Amniotic epithelial cell (primary cell): ENCODE data around the gene ADD1.

Experiments
- DNase-seq: peaks from one replicate; pipeline ENCODE4 v3.0.0-alpha.2; 2010; ENCODE audit warnings: low read depth

Gene ADD1

DNA sequence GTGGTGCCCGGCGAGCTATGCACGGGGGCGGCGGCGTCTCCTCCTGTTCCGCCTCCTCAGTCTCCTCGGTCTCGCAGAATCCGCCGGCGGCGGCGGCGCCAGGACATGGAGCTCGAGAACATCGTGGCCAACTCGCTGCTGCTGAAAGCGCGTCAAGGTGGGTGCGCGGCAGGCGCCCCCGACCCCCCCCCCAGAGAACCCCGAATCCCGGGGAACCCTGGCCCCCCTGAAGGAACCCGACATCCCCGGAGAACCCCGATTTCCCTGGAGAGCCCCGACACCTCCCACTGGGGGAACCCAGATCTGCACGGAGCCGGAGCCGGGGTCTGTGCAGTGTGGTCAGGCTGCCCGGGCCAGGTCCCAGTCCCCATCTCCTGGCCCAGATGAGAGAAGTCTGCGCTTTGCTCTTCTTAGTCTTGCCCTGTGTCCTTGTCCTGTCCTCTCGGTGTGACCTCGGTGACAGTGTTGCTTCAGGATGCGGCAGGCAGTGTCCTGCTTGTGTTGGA, 120.4 kb downstream of the ADD1 start:
- peak; percentile 43 for DNase-seq

DNA sequence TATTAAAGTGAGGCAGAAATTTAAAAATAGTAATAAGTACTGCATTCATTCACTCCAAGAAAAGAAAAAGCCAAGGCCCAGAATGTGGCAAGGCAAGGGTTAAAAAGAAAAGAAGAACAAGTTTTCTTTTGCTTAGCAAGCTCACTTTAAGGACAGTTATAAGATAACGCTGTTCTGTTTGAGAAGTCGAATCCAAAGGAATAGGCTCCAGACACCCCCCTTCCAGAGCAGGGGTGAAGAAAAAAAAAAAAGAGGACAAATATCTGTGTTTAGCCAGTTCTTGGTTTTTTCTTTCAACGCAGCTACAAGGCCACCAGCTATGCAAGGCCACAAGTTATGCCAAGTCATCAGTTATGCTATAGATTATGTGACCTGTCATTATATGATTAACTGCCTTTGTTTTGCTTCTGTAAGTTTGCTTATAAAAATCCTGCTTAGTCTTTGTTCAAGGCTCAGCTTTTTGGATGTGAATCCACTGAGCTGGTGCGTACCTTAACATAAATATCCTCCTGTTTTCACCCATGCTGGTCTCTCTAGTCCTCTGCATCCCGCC, 121.1 kb downstream of the ADD1 start:
- no peak for DNase-seq

DNA sequence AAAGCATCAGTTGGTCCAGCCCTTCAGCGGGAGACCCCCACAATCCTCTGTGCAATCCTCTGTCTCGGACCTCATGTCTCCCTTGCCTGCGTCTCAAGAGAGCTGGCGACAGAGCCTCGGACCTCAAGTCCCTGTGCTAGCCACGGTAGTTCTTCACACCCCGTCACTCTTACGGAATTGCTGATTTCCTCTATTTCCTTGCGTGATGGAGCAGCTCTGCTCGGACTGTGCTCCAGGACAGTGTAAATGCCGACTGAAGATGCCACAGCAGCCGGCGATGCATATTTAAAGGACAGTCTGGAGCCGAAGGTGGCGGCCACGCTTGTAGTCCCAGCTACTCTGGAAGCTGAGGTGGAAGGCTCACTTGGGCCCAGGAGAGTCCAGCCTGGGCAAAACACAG, 121.6 kb downstream of the ADD1 start:
- no peak for DNase-seq

DNA sequence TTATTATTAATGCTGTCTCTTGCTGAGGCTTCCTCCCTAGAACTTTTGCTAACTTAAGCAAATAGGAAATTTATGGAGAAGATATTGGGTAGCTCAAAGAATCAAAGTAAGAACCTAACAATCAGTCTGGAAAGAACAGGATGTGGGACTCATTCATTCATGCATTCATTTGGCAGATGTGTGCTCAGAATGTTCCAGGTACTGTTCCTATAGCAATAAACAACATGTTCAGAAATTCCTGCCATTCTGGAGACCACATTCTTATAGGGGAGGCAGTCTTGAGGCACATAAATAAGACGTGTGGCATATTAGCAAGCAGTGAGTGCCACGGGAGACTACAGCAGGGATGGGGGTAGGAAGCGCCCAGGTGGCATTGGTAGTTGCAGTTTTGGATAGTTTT, 124.7 kb downstream of the ADD1 start:
- peak; percentile 77 for DNase-seq

DNA sequence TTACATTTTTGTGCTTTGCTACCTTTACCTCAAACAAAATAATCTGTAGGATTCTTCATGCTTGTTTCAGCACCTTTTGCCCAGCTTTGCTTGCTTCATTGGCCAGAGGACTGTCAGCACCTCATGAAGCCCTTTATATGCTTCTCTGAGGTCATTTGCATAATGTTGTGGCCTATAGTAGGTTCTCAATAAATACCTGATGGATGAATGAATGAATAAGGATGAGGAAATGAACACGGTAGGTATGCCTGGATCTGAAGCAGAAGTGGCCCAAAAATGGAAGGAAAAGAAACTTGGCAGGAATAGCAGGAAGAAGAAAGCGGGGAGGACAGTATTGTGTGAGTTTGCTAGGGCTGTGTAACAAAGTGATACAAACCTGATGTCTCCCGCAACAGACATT, 127.6 kb downstream of the ADD1 start:
- no peak for DNase-seq

DNA sequence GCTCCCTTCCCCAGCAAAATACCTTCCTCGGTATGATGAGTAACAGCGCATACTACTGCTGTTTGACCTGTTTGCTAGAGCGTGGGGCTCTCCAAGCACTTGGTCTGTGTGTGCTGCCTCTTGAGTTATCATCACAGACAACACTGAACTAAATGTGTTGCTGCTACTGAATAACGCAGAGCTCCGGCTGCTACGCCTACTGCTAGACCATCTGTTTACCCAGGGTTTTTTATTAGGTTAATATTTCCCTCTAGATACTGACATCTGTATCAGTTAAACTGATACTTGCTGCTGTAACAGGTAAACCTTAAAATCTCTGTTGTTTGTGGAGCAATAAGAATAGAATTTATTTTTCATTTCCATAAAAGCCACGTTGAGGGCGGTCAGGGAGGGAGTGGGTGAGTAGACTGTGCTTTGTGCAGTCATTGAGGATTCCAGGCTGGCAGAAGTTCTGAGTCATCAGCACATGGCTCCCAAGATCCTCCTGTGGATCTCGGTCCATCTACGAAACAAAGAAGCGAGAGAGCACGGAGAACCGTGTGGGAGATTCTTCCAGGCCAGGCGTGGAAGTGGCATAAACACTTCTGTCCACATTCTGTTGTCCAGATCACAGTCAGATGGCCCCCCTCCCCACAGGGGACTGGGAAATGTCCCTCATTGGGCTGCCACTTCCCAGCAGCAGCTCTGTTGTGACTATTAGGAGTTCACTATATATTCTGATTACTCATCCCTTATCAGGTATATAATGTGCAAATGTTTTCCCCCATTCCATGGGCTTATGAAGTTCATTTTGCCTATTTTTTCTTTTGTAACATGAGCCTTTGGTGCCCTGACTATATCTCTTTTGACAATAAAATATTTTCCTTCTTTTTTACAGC, 133.8 kb downstream of the ADD1 start:
- DNase-seq, result peak; percentile 93
